ENCODE results near the gene CRYGS.
A peak's percentile ranks its signal among the peaks of the same experiment; 100 is the strongest.
"Not testable (repeated sequence)": the region's sequence is repeated elsewhere in the genome, so short reads cannot be mapped to it uniquely, and the experiment has no call there.

The CRYGS gene

DNA sequence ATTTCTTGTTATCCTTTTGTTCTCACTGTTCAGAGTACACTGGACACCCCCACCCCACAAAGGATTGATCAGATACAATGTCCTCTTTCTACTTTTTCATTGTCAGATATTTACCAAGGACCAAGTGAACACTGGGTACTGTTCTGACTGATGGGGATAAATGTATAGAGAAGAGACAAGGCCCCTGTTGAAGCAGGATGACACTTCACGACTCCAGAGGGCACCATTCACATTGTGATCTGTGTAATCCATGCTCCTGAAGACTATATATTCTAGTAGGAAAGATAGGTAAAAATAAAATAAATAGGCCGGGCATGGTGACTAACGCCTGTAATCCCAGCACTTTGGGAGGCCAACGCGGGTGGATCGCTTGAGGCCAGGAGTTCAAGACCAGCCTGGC lies 7.2 kb upstream of the CRYGS start:
- no peak for DNase-seq

DNA sequence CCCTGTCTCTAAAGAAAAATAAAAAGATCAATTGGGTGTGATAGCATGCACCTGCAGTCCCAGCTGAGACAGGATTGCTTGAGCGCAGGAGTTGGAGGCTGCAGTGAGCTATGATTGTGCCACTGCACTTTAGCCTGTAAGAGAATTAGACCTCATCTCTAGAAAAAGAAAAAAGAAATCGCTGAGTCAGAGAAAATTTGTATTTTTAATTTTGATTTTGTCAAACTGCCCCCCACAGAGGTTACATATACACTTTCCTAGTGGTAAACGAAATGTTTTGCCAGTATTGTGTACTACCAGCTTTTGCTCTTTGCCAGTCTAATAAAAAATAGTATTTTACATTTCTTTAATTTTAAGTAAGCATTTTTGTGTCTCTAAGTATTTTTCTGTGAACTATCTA lies 5.3 kb upstream of the CRYGS start:
- no peak for DNase-seq

DNA sequence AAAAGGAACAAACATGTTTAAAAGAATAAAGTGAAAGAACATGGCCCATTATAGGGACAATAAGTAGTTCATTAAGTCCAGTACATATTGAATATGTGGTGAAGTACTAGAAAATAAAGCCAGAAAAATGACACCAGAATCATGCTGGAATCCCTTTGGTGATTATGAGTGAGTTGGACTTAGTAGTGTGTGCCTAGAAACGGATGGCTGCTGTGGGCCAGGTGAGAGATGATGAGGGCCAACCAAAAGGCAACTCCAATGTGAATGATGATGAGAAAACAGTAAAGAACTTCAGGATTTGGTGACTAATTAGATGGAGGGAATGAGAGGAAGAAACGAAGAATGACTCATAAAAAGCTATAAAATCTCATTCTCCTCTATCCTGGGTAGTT lies 3.3 kb downstream of the CRYGS start:
- DNase-seq: no peak

DNA sequence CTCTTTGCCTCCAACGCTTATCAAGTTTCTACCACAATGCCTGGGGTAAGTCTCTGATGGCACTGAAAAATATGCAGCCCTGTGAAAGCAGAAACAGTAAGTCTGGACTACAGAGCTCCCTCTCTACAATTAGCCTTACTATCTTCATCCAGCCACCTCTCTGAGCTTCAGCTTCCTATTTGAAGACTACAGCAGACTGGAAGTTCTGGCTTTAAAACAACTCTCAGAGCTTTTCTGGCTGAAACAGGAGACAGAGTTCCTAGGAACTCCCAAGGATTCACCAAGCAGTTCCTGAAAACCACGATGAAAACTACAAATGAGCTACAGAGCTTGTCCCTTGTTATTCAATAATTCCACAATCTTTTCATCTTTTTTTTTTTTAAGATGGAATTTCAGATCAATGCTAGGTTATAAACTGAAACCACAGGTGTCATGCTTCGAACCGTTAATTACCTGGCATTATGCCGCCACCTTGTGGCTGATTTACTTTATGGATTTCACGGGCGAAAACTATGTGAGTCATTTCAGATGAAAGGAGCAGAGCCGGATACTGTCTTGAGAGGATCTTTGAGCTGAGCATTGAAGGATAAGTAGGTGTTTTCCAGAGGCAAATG lies 3.9 kb downstream of the CRYGS start:
- DNase-seq: peak; percentile 40

DNA sequence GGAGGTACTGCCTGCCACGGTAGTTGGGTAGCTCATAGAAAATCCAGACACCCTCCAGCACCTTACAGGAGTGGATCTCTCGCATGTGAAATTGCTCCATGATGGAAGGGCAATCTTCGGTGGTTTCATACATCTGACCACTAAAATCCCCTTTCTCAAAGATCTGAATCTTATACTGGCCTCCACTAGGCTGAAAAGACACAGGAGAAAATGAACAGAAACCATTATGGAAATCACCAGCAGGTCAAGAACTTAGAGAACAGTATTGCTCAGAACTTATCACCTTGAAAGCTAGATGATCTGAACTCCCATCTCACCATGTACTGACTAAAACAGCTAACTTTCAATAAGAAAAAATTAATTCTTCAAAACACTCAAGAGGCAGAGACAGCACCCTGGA lies 5.4 kb downstream of the CRYGS start:
- no peak for DNase-seq

DNA sequence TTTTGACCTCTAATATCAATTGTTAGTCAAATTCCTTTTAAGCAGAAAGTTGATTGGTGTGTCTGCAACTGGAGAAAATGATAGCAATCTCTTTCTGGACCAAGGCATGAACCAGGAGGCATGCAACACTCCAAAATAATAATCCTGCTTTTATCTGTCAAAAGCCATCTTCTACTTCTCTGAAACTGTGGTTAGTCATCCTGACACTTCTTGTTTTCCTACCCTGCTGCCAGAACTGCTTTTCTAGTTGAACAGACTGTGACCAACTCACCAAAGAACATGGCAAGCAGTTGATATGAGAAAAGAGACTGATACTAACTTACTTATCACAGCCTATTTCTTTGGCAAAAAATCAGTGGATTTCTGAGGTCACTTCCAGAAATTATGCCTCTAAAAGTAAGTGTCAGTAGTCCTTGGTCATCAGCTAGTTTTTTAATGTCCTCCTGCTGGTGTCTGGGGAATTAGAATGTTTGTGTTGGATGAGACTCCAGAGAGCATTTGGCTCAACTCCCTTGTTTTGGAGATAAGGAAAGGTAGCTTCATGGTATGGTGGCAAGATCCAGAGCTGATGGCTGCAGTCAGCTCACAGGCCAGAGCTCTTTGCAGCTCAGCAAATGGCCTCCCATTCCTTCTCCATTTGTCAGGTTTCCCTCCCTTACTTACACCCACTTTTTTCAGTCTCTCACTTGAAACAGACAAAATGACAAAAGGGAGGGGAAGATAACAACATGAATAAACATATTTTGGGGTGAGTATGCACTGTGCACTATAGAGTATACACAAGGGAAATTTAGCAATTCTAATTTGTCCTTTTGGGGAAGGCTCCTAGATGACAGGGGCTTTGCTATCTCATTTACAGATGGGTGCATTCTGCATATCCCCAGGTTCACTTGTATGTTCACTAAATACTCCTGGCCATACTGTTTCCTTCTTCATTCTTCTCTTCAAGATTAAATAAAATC lies 7.0 kb downstream of the CRYGS start:
- DNase-seq: no peak

DNA sequence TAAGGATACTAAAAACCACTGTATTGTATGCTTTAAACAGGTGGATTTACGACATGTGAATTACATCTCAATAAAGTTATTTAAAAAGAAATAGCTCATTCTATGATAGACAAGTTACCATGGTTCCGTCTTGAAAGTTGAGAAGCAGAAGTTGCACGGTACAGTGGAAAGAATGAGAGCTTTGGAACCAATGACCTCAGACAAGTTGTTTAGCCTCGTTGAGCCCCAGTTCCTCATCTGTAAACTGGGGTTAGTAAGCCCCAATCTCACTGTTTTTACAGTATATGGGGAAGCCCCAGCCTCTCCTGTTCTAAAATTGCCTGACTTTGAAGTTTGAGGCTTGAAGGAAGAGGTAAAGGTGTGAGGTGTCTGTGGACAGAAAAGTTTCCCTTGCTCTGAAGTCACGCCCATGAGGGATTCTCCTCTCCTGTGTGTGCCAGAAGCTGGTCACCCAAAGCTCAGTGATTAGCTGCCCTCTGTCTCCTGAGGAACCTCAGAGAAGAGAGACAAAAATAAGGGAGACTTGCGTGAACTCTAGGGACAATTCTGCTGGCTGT lies 10.0 kb downstream of the CRYGS start:
- no peak for DNase-seq

DNA sequence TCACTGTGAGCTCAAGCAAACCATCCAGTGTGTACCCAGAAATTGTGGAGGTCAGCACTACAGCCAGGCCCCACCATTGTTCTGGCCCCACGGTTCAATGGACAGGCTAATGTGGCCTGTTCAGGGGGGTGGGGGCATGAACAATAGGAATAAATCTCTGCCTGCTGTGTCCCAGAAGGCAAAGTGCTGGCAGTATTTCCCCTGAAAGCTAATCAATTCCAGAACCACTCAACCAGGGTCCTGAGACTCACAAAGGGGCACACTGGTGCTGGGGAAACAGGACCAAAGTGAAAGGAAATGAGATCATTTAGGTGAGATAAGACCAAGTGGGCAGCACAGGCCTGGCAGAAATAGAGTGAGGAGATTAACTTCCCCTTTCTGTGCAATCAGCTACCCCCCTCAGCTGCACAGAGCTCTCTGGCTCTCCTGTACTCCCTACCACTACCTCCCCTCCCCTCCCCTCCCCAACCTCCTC lies 11.5 kb downstream of the CRYGS start:
- no peak for DNase-seq

DNA sequence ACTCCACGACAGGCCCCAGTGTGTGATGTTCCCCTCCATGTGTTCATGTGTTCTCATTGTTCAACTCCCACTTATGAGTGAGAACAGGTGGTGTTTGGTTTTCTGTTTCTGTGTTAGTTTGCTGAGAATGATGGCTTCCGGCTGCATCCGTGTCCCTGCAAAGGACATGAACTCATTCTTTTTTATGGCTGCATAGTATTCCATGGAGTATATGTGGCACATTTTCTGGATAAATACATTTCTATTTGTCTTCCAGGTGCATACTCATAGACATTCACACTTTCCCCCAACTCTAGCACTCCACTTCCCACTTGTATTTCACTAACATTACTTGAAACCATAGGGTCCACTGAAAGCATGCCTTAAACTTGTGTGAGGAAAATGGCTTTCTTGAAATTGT lies 12.5 kb downstream of the CRYGS start:
- DNase-seq: not testable (repeated sequence)

DNA sequence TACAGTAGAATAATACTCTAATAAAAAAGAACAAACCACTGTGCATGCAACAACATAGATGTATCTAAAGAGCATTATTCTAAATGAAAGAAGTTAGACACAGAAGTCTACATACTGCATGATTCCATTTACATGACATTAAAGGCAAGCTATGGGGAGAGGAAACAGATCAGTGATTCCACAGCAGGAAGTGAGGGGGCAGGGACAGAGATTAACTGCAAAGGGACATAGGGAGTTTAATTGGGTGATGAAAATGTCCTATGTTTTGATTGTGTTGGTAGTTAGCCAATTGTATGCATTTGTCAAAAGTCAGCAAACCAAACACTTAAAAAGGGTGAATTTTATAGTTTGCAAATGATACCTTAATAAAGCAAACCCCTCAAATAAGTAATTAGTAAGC lies 13.8 kb downstream of the CRYGS start:
- DNase-seq: no peak

DNA sequence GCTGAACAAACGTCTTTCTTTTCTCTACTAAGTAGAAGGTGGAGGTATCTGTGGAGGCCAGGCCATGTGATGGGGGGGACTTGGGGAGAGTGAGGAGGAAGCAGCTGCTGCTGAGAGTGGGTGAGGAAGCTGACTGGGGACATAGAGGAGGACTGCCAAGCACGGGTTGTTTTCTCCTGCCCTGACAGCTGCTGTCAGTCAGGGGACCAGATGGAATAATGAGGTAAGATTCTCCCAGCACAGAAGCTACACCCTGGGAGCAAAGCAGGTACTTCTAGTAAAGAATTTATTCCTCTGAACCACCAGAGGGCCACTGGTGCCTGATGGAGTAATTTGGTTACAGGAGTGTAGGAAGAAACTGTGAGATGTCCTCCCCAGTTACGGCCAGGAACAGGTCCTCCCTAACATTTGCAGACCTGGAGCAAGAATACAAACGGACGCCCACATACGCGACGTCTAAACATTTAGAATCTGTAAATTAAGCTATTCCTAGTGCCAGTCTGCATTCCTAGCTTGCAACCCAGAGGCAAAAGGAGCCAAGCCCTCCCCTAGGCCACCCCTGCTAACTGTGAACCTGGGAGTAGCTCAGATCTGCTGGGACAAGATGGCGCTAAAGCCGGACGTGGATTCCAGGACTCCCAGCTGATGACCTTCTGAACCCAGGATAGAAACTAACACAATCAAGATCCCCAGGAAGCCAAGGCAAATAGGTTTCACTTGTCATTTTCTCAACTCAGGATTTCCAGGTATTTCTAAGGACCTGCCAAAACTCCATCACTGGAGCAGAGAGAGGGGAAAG lies 14.8 kb downstream of the CRYGS start:
- DNase-seq: no peak

DNA sequence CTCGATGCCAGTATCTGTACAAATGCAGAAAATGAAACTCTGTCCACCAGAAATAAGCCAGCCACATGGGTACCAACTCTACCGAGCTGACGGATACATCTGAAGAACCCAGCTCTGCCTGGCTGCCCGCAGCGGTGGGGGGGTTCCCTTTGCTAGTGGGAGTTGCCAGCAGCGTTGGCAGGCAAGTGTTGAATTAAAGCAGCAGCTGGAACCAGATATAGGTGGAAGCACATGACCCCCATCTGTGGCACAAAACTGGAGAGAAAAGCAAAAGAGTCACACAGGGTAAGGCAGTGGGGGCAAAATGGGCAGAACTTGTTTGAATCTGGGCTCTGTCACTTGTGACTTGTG lies 17.9 kb downstream of the CRYGS start:
- DNase-seq: no peak

DNA sequence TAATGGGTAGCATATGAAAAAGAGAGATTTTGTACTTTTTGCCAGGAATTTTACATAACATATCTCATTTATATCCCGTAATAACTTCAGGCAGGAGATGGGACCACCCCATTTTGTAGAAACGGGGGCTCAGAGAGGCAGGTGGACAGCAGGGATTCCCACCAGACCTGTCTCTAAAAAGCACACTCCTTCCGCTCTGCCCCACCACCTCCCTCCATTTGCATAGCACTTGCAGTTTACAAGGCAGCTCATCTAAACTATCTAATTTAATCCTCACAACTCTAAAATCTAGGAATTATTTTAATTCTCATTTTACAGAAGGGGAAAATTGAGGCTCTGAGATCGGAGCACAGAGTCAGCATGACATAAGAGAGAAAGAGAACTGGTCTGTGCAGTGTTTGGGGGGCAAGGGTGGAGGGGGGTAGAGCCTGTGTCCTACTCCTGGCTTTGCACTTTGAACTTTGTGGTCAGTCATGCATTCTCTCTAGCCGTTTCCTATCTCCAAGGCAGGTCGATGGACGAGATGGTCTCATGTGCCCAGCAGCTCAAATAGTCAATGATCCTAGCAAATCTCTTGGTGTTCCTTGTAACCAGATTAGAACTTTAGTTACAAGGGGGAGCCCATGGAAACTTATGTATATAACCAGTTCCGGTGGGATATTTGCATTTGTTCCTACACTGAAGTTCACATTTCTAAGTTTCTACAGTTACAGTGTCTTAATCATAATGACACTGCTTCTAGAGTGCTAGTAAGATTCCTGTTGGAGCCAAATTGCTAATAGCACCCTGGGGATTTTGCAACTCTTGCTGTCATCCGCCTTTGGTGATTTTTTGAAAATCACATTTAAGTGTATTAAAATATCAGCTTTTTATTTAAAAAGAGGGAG lies 18.6 kb downstream of the CRYGS start:
- DNase-seq: no peak

DNA sequence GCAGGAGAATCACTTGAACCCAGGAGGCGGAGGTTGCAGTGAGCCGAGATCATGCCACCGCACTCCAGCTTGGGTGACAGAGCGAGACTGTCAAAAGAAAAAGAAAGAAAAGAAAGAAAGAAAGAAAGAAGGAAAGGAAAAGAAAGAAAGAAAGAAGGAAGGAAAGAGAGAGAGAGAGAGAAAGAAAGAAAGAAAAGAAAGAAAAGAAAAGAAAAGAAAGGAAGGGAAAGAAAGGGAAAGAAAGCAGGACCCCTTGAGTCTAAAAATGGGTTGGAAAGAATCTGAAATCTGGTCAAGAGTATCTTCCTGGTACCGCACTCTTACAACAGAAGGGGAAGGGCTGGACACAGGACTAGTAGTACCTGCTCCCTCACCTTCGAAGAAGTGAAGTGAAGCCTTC lies 19.6 kb downstream of the CRYGS start:
- no peak for DNase-seq

DNA sequence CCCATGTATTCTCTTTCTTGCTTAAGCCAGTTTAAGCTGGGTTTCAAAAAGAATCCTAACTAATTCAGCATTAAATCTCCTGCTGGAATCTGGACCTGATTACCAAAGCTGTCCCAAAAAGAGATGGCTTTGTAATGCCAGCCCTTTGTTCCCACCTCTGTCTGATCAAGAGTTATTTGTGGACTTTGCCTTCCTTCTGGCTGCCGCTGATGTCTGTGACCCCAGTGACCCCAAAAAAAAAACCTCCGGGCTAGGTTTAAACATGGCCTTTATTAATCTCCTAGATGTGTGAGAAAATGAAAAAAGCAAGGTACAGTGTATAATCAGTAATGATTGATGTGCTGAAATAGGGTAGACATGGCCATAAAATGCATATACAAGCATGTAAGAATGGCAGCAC lies 20.7 kb downstream of the CRYGS start:
- no peak for DNase-seq

DNA sequence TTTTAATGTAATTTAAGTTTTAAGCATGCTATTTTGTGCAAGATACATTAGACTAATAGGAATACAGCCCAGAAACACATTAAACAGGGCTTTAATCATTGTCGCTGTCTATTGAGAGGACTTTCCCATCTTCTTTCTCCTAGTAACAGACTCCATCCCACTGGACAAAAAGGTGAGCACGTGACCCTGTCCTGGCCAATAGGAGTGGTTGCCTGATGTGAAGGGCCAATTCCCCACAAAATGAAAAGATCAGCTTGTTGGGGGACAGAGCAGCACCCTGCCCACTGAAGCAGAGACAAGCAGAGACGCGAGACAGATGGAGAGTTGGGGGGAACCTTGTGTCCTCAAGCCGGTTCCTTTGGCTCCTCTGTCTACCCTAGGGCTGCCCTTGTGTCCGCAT lies 21.2 kb downstream of the CRYGS start:
- no peak for DNase-seq

DNA sequence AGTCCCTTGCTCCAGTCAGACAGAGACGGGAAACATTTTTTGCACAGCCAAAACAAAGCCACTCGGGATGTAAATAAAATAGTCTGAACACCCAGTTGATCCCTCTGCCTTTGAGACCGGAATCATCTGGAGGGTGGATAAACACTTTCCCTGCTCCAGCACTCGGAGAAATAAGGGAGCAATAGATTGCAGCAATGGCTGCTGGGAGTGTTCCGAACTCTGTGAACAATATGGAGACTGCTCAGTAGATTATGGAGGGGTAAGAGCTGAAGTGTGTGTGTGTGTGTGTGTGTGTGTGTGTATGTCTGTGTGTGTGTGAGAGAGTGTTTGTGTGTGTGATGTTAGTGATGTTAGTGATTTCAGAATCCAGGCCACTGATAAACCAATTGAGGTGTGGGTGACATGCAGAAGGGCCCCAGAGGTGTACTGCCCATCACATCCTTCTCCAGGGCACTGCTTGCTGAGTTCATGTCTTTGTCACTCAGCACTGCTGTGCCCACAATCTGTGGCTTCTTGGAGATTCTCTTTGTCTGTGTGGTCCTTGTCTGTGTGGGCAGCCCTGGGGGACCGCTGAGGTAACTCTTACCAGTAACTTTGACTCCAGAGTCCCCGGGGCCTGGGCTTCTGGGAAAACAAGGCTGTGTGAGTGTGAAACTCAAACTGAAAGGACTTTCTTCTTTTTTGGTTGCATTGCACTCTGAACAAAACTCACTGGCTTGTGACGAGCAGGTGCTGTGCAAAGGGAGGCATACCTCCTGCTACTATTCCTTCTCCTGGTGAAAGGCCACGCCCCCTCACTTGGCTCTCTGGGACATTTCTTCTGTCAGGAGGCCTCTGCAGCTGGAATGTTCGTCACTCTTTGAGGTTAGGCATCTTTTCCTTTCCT lies 23.0 kb downstream of the CRYGS start:
- DNase-seq: no peak

DNA sequence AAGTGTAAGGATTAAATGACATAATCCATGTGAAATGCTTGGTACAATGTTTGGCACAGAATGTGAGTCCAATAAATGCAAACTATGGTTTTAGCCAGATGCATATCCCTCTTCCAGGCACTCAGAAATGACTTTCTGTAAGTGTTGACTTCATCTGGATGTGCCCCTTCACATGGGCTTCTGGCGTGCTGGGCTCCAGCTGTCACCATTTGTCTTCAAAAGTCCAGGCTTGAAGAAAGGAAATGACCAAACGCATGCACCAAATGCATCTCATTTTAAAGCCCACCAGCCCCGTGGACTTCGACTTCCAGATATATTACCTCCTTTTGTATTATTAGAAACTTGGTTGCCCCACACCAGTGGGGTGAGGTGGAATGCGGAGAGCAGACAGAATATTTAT lies 23.7 kb downstream of the CRYGS start:
- no peak for DNase-seq

DNA sequence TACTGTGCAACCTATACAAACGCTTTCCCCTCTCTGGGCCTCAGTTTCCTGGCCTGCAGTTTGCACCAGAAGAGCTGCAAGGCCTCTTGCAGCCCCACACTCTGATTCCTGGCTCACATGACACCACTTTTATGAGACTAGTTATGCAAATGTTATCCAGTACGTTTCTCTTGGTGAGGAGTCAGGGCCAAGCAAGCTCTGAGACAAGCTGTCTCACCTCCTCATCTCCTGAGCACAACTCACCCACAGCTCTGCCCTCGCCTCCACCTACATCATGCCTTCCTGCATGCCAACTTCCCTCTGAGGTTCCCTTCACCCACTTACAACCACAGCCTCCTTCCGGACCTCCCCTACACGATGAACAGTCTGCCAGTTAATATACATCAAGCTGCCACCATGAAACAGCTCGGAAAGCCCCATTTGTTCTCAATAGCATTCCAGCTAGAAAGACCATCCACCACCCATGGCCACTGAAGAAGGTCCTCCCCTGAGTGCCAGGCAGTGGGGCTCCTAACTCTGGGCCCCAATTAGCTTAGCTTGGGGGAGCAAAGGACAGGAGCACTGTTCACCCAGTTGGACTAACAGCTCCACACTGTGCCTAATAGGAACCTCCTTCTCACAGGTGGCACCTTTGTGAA lies 25.0 kb downstream of the CRYGS start:
- no peak for DNase-seq

DNA sequence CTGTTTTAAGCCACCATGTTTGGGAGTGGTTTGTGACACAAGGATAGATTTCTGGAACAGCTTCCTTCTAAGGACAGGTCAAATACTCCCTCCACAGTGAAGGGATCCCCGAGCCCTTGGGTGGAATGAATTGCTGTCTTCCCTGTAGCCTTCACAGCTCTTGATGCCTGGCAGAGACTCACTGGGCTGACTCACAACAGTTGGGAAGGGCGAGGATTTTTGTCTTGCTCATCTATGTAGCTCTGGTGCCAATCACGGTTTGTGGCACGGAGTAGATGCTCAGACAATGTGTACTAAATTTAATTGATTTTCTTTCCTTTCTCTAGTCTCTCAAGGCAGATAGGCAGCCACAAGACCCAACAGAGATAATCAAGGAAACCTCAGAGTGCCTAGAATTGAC lies 27.0 kb downstream of the CRYGS start:
- DNase-seq: no peak

DNA sequence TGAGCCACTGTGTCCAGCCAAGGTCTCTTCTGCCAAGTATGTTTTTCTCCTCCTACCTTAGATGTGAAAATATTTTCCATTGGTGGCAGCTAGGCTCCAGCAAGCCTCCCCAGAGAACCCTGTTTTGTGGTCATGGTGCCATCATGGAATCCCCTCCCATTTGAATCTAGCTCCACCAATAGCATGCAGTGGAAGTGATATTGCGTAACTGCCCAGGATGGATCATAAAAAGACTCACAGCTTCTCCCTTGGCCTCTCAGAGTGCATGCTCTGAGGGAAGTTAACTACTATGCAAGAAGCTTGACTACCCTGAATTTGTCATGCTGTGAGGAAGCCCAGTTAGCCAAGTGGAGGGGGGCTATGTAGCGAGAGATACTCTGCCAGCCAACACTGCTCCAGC lies 27.5 kb downstream of the CRYGS start:
- DNase-seq: no peak

Data from left hindlimb (tissue), 1 donor.